Measurements from ENCODE around the gene BAIAP2L1. TPM values are rescaled to one million over a fixed set of nuclear protein-coding genes. Genes with fewer than 3 reads are reported as not detected.

The BAIAP2L1 gene
- total and polyA plus RNA-seq, 2 experiments from 2014 or later: 24.1 to 38.3 TPM

GRCh38 chr7:98257701-98258100 is 143.2 kb downstream of the BAIAP2L1 start (continued):
- TF ChIP-seq ZNF462 (CRISPR knock-in tag; IDR thresholded peaks at IDR 0.05) (no peak), ZNF114 (CRISPR knock-in tag; IDR thresholded peaks at IDR 0.05) (no peak), EZH2phosphoT487 (IDR thresholded peaks at IDR 0.05; ENCODE audit: unreplicated experiment) (no peak), EZH2 (IDR thresholded peaks at IDR 0.05; ENCODE audit: low read depth, unreplicated experiment) (no peak), CTCF (conservative IDR thresholded peaks at IDR 0.05; ENCODE audit: low read depth in 2 of 2) (no peak), JUNB (IDR thresholded peaks at IDR 0.05; ENCODE audit: unreplicated experiment) (no peak), CREB1 (CRISPR knock-in tag; IDR thresholded peaks at IDR 0.05; ENCODE audit: low read depth) (no peak)

GRCh38 chr7:98256431-98256830 is 144.5 kb downstream of the BAIAP2L1 start:
- Mint-ChIP-seq H3K27me3 (ENCODE audit: insufficient read depth, low read depth, poor library complexity) (peaks cover 4% of the 10 kb centered on the region), H3K4me1 (peaks cover 5% of the 10 kb centered on the region; the same call in 2 of the 3 replicates), H3K9me3 (no peaks in the 10 kb centered on the region), H3K36me3 (ENCODE audit: low read depth) (no peaks in the 10 kb centered on the region), H3K27ac (no peak overlapping the region), H3K4me3 (no peak overlapping the region; the same call in 2 of the 3 replicates)
- no peak for TF ChIP-seq CTCF (conservative IDR thresholded peaks at IDR 0.05; ENCODE audit: low read depth in 2 of 2)
- TF ChIP-seq EZH2 (IDR thresholded peaks at IDR 0.05; ENCODE audit: low read depth, unreplicated experiment): no peak
- no peak for TF ChIP-seq STAT1 (IDR thresholded peaks at IDR 0.05; ENCODE audit: unreplicated experiment)
- TF ChIP-seq POLR2AphosphoS5 (IDR thresholded peaks at IDR 0.05; ENCODE audit: low read depth): no peak
- TF ChIP-seq REST (IDR thresholded peaks at IDR 0.05; ENCODE audit: unreplicated experiment): no peak
- no peak for TF ChIP-seq ZNF114 (CRISPR knock-in tag; IDR thresholded peaks at IDR 0.05)
- TF ChIP-seq EZH2phosphoT487 (IDR thresholded peaks at IDR 0.05; ENCODE audit: unreplicated experiment): no peak
- H3K36me3 ChIP-seq (ENCODE audit: insufficient read depth): no peaks in the 10 kb centered on the region
- DNase-seq (ENCODE audit: low spot score) (no peak), ATAC-seq (no peak)
- H3K4me3 ChIP-seq: no peak overlapping the region
- H3K79me2 ChIP-seq (replicated peaks; ENCODE audit: insufficient read depth): peaks cover 11% of the 10 kb centered on the region
- no peak overlapping the region for H2AFZ ChIP-seq
- no peak overlapping the region for H3K4me2 ChIP-seq
- 0 out of 2 replicates have a peak, but pooled peaks cover 4% of the 10 kb centered on the region for H3F3A ChIP-seq (replicated peaks; ENCODE audit: low read depth)
- H3K27me3 ChIP-seq (ENCODE audit: insufficient read depth): no peaks in the 10 kb centered on the region
- peaks cover 6% of the 10 kb centered on the region; the same call in 1 of the 2 replicates for H4K20me1 ChIP-seq (replicated peaks; ENCODE audit: insufficient read depth)
- peaks cover 7% of the 10 kb centered on the region; the same call in 1 of the 2 replicates for H3K4me1 ChIP-seq (ENCODE audit: insufficient read depth)
- H3K27ac ChIP-seq (ENCODE audit: low read depth): no peak overlapping the region
- H3K9me2 ChIP-seq (ENCODE audit: insufficient read depth): no peaks in the 10 kb centered on the region

Measured in GM23338 (cell line).